NCI-H2081 treated with DMSO at 0.1 percent for 48 hours (cell line): Measurements from ENCODE around the gene PTGES3.
"Not testable (repeated sequence)": the region's sequence is repeated elsewhere in the genome, so short reads cannot be mapped to it uniquely, and the experiment has no call there.

ENCODE experiments used
- DNase-seq: peaks from one replicate; lab custom pipeline; 2025; lab: John Stamatoyannopoulos, UW

Gene PTGES3

GRCh38 chr12:56688129-56688845, at the start of gene PTGES3:
Gene PTGES3 (minus strand): TSS chr12:56688284. CDS start chr12:56687999, 285 bp downstream.
- peak; percentile 97 for DNase-seq

GRCh38 chr12:56728139-56728861, 40.2 kb upstream of the PTGES3 start:
- DNase-seq: no peak

- not testable (repeated sequence) for DNase-seq
These were observed 38.2 kb upstream of the PTGES3 start for GRCh38 chr12:56726196-56726675.

- DNase-seq: no peak
These were observed 37.6 kb upstream of the PTGES3 start for GRCh38 chr12:56725723-56726102.

- DNase-seq: peak; percentile 81
These were observed 37.1 kb upstream of the PTGES3 start, which contains the start of gene NACA for GRCh38 chr12:56724972-56725722. Gene NACA (minus strand): TSS chr12:56725299. CDS start chr12:56724521, 778 bp downstream.

GRCh38 chr12:56724701-56724971, 36.6 kb upstream of the PTGES3 start:
- no peak for DNase-seq

GRCh38 chr12:56723889-56724700, 36.0 kb upstream of the PTGES3 start:
- no peak for DNase-seq

- no peak for DNase-seq
These were observed 35.3 kb upstream of the PTGES3 start for GRCh38 chr12:56723352-56723751.

- DNase-seq: no peak
These were observed 34.7 kb upstream of the PTGES3 start for GRCh38 chr12:56722832-56723231.

- no peak for DNase-seq
These were observed 33.6 kb upstream of the PTGES3 start for GRCh38 chr12:56721721-56722120.

- no peak for DNase-seq
These were observed 33.1 kb upstream of the PTGES3 start for GRCh38 chr12:56721216-56721615.

- DNase-seq: no peak
These were observed 32.7 kb upstream of the PTGES3 start for GRCh38 chr12:56720731-56721151.

GRCh38 chr12:56719056-56719455, 31.0 kb upstream of the PTGES3 start:
- no peak for DNase-seq

- no peak for DNase-seq
These were observed 30.6 kb upstream of the PTGES3 start for GRCh38 chr12:56718636-56719035.

- DNase-seq: no peak
These were observed 30.1 kb upstream of the PTGES3 start for GRCh38 chr12:56718149-56718548.

- no peak for DNase-seq
These were observed 29.1 kb upstream of the PTGES3 start for GRCh38 chr12:56716933-56717880.

- DNase-seq: no peak
These were observed 28.4 kb upstream of the PTGES3 start for GRCh38 chr12:56716458-56716857.

GRCh38 chr12:56715798-56716197, 27.7 kb upstream of the PTGES3 start:
- no peak for DNase-seq

- no peak for DNase-seq
These were observed 26.4 kb upstream of the PTGES3 start for GRCh38 chr12:56714431-56714929.

GRCh38 chr12:56713345-56713744, 25.3 kb upstream of the PTGES3 start:
- no peak for DNase-seq
